HepG2 (cell line): ENCODE results near the gene TF. TPM values are rescaled to one million over a fixed set of nuclear protein-coding genes. Genes with fewer than 3 reads are reported as not detected.
A peak's percentile ranks its signal among the peaks of the same experiment; 100 is the strongest.

Experiments
- GLI4 ChIP-seq: sonication (generic); formaldehyde crosslinking; IDR thresholded peaks from 2 replicates; pipeline ENCODE4 v1.5.1; 2020; ENCODE audit warnings: missing genetic modification reagents, mild to moderate bottlenecking, moderate library complexity, borderline replicate concordance
- KMT2B ChIP-seq: IDR thresholded peaks from 2 replicates; pipeline ENCODE4 v1.6.1; 2016; ENCODE audit warnings: missing genetic modification reagents, missing compliant biosample characterization
- MBNL3 ChIP-seq: fragments of 250-450 bp; sonication (Bioruptor Pico); conservative IDR thresholded peaks from 2 replicates; pipeline ENCODE4 v1.8.0; 2022; ENCODE audit warnings: mild to moderate bottlenecking, inconsistent platforms
- NFIC ChIP-seq: IDR thresholded peaks from 2 replicates; pipeline ENCODE4 v1.6.1; 2012; ENCODE audit warnings: mild to moderate bottlenecking, low read length, inconsistent platforms
- NFKBIZ ChIP-seq: IDR thresholded peaks from 2 replicates; pipeline ENCODE4 v1.6.1; 2018; ENCODE audit warnings: missing genetic modification reagents, missing compliant biosample characterization
- RFXANK ChIP-seq: IDR thresholded peaks from 2 replicates; pipeline ENCODE4 v1.6.1; 2016
- RXRB ChIP-seq: IDR thresholded peaks from 2 replicates; pipeline ENCODE4 v1.6.1; 2016; ENCODE audit warnings: borderline replicate concordance, missing genetic modification reagents, missing compliant biosample characterization
- XRCC5 ChIP-seq: fragments of 200-400 bp; formaldehyde crosslinking; optimal IDR thresholded peaks from 2 replicates; pipeline ENCODE3; 2017; ENCODE audit warnings: mild to moderate bottlenecking, low read length
- ZBED4 ChIP-seq: sonication (generic); formaldehyde crosslinking; IDR thresholded peaks from 2 replicates; pipeline ENCODE4 v1.4.0; 2020; ENCODE audit warnings: missing genetic modification reagents, borderline replicate concordance
- ZNF333 ChIP-seq: sonication (generic); formaldehyde crosslinking; IDR thresholded peaks from 2 replicates; pipeline ENCODE4 v1.4.0; 2020; ENCODE audit warnings: mild to moderate bottlenecking, missing genetic modification reagents, borderline replicate concordance
- ZNF839 ChIP-seq: sonication (generic); formaldehyde crosslinking; IDR thresholded peaks from 2 replicates; pipeline ENCODE4 v1.4.0; 2020; ENCODE audit warnings: missing genetic modification reagents, mild to moderate bottlenecking, borderline replicate concordance
- polyA plus RNA-seq, 8 experiments: library from polyadenylated mRNA; depleted of rRNA in 3 of 8; stranded (reverse) in 7 of 8; unstranded in 1 of 8; fragments of >200 nt; fragmentation: Illumina TruSeq in 4 of 8; extraction: Trizol in 4 of 8; gene quantifications; 2 replicates each; pipeline versions ENCODE4 v1.2.1 to v1.2.3, GENCODE V29; 2011 to 2016; ENCODE audit warnings: low read depth in 4 of 8, missing spikeins in 1 of 8, mixed read lengths in 1 of 8; ENCODE audit not compliant: insufficient read depth in 1 of 8
- total RNA-seq, 5 experiments: library from RNA; depleted of rRNA; stranded (reverse); fragments of >200 nt; fragmentation: Illumina TruSeq; extraction: Trizol; gene quantifications; 2 replicates each; pipeline ENCODE4 v1.2.3, GENCODE V29; 2016; ENCODE audit warnings: low read depth in 1 of 5
- TF ChIP-seq, protein P1 (sequence below): sonication (generic); formaldehyde crosslinking; IDR thresholded peaks from 2 replicates; pipeline ENCODE4 v1.4.0; 2020; ENCODE audit warnings: missing genetic modification reagents, borderline replicate concordance
- TF ChIP-seq, protein P2 (sequence below): sonication (generic); formaldehyde crosslinking; IDR thresholded peaks from 2 replicates; pipeline ENCODE4 v1.5.0; 2020; ENCODE audit warnings: missing genetic modification reagents
- TF ChIP-seq, protein P3 (sequence below): fragments of 450-650 bp; IDR thresholded peaks from 2 replicates; pipeline ENCODE4 v1.6.1; 2016
- TF ChIP-seq, protein P4 (sequence below): sonication (generic); formaldehyde crosslinking; IDR thresholded peaks from 2 replicates; pipeline ENCODE4 v1.8.0; 2022; ENCODE audit warnings: missing genetic modification reagents, mild to moderate bottlenecking, inconsistent platforms, borderline replicate concordance

TF gene
- total and polyA plus RNA-seq, 2 of the 13 experiments (the other 11 are each of a cell fraction or from before 2014, with no cell fraction given), result 10,074 to 11,821 TPM

- TF ChIP-seq GLI4 (CRISPR knock-in tag), result no peak
- no peak for TF ChIP-seq NFIC
- TF ChIP-seq, protein P1, sequence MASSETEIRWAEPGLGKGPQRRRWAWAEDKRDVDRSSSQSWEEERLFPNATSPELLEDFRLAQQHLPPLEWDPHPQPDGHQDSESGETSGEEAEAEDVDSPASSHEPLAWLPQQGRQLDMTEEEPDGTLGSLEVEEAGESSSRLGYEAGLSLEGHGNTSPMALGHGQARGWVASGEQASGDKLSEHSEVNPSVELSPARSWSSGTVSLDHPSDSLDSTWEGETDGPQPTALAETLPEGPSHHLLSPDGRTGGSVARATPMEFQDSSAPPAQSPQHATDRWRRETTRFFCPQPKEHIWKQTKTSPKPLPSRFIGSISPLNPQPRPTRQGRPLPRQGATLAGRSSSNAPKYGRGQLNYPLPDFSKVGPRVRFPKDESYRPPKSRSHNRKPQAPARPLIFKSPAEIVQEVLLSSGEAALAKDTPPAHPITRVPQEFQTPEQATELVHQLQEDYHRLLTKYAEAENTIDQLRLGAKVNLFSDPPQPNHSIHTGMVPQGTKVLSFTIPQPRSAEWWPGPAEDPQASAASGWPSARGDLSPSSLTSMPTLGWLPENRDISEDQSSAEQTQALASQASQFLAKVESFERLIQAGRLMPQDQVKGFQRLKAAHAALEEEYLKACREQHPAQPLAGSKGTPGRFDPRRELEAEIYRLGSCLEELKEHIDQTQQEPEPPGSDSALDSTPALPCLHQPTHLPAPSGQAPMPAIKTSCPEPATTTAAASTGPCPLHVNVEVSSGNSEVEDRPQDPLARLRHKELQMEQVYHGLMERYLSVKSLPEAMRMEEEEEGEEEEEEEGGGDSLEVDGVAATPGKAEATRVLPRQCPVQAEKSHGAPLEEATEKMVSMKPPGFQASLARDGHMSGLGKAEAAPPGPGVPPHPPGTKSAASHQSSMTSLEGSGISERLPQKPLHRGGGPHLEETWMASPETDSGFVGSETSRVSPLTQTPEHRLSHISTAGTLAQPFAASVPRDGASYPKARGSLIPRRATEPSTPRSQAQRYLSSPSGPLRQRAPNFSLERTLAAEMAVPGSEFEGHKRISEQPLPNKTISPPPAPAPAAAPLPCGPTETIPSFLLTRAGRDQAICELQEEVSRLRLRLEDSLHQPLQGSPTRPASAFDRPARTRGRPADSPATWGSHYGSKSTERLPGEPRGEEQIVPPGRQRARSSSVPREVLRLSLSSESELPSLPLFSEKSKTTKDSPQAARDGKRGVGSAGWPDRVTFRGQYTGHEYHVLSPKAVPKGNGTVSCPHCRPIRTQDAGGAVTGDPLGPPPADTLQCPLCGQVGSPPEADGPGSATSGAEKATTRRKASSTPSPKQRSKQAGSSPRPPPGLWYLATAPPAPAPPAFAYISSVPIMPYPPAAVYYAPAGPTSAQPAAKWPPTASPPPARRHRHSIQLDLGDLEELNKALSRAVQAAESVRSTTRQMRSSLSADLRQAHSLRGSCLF (CRISPR knock-in tag), result 0 out of 2 replicates have a peak, but pooled peaks have one; percentile 70
- TF ChIP-seq RFXANK (CRISPR knock-in tag), result no peak
- TF ChIP-seq ZNF839, result no peak
- no peak for TF ChIP-seq XRCC5
- no peak for TF ChIP-seq KMT2B (CRISPR knock-in tag)
- TF ChIP-seq MBNL3 (CRISPR knock-in tag), result no peak
- TF ChIP-seq, protein P2, sequence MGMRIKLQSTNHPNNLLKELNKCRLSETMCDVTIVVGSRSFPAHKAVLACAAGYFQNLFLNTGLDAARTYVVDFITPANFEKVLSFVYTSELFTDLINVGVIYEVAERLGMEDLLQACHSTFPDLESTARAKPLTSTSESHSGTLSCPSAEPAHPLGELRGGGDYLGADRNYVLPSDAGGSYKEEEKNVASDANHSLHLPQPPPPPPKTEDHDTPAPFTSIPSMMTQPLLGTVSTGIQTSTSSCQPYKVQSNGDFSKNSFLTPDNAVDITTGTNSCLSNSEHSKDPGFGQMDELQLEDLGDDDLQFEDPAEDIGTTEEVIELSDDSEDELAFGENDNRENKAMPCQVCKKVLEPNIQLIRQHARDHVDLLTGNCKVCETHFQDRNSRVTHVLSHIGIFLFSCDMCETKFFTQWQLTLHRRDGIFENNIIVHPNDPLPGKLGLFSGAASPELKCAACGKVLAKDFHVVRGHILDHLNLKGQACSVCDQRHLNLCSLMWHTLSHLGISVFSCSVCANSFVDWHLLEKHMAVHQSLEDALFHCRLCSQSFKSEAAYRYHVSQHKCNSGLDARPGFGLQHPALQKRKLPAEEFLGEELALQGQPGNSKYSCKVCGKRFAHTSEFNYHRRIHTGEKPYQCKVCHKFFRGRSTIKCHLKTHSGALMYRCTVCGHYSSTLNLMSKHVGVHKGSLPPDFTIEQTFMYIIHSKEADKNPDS (CRISPR knock-in tag), result no peak
- TF ChIP-seq RXRB (CRISPR knock-in tag), result no peak
- no peak for TF ChIP-seq ZBED4 (CRISPR knock-in tag)
- TF ChIP-seq, protein P3, sequence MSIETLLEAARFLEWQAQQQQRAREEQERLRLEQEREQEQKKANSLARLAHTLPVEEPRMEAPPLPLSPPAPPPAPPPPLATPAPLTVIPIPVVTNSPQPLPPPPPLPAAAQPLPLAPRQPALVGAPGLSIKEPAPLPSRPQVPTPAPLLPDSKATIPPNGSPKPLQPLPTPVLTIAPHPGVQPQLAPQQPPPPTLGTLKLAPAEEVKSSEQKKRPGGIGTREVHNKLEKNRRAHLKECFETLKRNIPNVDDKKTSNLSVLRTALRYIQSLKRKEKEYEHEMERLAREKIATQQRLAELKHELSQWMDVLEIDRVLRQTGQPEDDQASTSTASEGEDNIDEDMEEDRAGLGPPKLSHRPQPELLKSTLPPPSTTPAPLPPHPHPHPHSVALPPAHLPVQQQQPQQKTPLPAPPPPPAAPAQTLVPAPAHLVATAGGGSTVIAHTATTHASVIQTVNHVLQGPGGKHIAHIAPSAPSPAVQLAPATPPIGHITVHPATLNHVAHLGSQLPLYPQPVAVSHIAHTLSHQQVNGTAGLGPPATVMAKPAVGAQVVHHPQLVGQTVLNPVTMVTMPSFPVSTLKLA, result no peak
- no peak for TF ChIP-seq NFKBIZ (CRISPR knock-in tag)
- TF ChIP-seq, protein P4, sequence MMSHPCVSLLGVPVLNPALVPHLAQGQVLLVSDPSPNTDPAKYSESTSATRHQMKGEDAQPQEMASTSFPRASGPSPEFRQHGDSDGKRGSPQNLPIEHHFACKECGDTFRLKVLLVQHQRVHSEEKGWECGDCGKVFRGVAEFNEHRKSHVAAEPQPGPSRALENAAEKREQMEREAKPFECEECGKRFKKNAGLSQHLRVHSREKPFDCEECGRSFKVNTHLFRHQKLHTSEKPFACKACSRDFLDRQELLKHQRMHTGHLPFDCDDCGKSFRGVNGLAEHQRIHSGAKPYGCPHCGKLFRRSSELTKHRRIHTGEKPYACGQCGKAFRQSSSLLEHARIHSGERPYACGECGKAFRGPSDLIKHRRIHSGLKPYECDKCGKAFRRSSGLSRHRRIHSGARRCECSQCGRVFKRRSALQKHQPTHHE (CRISPR knock-in tag), result peak; percentile 3
- no peak for TF ChIP-seq ZNF333 (CRISPR knock-in tag)
Observed at GRCh38 chr3:133746712-133747066, 496 bp downstream of the TF start (continued).
